HG02973 (cell line): ENCODE data around the gene NSUN7.

Experiments
- ATAC-seq: cut with Tn5 transposase; IDR thresholded peaks from one replicate; pipeline ENCODE4 v1.9.1; 2021; ENCODE audit warnings: moderate library complexity; ENCODE audit not compliant: unreplicated experiment

The NSUN7 gene

GRCh38 chr4:40736910-40737309 is 12.8 kb upstream of the NSUN7 start:
- ATAC-seq = no peak

DNA sequence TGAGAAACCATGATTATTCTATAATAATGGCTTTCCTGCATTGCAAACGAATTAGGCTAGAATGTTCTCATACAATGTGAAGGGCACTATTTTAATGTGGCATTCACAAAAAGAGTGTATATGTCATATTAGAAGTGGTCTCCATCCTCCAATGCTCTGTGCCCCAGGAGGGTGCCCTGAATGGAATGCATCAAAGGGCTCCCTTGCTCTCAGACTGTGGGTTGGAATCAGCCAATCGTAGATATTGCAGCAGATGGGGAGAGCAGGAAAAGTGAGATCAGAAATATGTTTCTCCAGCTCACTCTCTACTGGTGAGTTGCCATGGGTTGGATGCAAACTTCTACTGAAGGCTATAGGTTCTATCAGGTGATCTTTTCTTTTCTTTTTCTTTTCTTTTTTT is 11.9 kb upstream of the NSUN7 start:
- no peak for ATAC-seq

DNA sequence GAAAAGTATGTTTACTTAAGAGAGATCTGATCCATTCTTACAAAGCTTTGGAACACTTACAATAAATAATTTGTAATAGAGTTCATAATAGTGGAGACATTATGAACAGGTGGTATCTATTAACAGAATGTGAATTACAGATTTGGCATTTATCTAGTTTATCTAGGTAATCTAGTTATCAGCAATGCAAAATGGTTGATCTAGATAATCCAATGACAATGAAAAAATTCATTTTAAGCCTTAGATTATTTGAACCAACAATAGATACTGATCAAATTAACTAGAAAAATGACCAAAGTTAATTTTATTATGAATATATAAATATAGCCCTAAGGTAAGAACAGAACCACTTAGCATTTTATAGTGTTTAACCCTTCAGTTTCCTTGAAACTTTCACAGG is 10.4 kb upstream of the NSUN7 start:
- no peak for ATAC-seq

DNA sequence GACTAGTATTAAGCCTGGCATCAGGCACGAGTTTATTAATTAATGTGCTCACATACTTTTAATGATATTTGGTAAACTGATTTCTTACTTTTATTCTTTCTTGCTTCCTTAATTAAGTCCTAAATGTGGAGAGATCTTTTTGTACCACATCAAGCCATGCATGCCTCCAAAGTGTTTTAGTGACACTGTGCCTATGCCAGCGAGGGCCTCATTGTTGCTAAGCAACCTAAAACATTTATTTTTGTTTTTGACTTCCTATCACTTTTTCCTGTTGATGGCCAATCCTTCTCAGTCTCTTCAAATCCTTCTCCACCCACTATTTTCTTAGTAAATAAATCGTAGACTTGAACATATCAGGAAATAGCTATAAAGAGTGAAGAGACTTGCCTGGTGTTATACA is 5.5 kb upstream of the NSUN7 start:
- no peak for ATAC-seq

GRCh38 chr4:40745285-40745984 is 4.3 kb upstream of the NSUN7 start:
- no peak for ATAC-seq

DNA sequence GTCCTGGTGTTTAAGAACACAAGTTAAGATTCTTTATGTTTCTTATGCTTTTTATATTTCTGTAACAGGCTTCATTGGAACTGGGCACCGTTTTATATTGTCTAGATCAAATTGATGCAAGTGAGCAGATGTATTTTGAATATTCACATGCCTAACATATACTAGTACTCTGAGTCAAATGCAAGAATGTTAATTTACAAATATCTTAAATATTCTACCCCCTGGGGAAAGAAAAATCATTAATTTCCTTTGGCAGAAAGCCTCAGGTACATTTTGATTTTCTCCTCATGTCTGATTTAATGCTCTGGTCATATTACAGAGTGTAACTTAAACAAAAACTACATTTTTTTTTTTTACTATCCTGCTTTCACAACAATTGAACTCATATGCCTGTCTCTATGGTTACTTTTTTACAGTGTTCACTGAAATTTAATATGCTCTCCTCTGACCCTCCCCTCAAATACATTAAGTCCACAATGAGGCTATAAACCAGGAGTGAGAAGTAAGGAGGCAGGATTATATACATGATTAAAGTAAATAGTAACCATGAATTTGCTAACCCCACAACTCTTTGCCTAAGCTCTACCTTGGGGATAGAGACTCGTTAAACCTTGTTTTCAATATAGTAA is 2.4 kb upstream of the NSUN7 start:
- ATAC-seq = no peak

- no peak for ATAC-seq
These were observed 905 bp downstream of the NSUN7 start for GRCh38 chr4:40750461-40751258.

GRCh38 chr4:40755616-40756015 is 5.9 kb downstream of the NSUN7 start:
- no peak for ATAC-seq

DNA sequence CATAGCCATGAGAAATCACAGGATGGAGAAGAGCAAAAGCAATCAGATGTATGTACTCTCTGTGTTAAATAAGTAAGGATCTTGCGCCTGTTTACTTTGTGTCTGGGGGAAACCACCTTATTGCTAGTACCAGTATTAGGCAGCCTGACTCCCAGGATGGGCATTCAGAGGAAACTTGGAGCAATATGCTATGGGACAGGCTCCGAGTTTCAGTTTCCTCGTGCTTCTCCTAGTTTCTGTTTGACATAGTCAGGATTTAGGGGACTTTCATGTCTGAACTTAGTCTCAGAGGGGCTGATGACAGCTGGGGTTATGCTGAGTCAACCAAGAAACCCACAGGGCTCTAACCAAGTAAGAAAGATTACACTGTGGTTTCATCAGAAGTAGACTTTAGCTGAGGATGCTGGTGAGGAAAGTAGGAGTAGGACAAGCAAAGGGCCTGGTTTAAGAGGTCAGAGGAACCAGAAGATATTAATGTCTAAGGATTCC is 13.5 kb downstream of the NSUN7 start:
- peak; percentile 98 for ATAC-seq

DNA sequence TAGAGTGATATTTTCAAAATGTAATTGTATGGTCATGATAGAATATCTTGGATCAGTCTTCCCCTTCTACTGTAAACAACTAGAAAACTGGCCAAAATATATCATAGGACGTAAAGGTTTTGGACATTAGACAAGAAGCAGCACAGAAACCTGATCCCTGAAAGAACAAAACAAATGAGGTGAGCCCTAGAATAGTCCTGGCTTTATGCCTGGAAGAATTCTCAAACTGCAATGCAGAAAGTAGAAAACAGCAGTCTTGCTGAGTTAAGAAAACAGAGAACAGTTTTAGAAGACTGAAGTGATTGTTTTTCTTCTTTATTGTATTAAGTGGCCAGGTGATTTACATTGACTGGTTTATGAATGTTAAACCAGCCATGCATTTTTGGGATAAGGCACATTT is 19.5 kb downstream of the NSUN7 start:
- ATAC-seq = no peak

- ATAC-seq = no peak
These were observed 28.3 kb downstream of the NSUN7 start for GRCh38 chr4:40778090-40778489.

GRCh38 chr4:40782876-40783275 is 33.1 kb downstream of the NSUN7 start:
- no peak for ATAC-seq

DNA sequence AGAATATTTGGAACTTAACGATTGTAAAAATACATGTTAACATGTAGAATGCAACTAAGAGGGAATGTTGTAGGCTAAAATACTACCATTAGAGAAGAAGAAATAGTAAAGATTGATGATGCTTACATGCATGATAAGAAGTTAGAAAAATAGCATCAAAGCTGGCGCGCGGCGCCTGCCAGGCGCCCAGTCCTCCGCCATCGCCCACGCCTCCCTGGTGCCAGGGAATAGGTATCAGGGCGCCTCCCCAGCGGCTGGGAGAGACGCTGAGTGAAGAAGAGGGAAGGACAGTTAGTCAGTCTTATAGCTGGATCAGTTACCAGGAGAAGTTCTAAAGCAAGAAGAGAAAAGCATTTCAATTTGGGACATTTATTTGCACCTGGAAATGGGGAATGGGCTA is 36.0 kb downstream of the NSUN7 start:
- no peak for ATAC-seq

DNA sequence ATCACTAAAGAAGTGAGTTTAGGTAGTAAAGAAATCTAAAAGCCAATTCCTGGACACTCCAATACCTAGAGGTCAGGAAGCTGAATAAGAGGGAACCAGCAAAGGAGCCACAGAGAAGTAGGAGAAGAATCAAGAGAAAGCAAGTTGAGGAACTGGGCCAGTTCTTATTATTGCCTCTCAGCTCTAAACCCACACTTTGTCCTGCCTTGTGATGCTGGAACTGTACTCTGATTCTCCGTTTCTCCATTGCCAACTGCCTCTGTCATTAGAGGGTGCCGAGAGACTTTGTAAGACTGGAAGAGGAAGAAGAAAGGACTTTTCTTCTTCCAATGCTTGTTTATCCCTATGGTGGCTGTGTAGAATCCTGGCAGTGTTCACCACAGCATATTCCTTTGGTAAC is 38.6 kb downstream of the NSUN7 start:
- ATAC-seq = no peak

- ATAC-seq = no peak
These were observed 39.3 kb downstream of the NSUN7 start for GRCh38 chr4:40789031-40789430.

DNA sequence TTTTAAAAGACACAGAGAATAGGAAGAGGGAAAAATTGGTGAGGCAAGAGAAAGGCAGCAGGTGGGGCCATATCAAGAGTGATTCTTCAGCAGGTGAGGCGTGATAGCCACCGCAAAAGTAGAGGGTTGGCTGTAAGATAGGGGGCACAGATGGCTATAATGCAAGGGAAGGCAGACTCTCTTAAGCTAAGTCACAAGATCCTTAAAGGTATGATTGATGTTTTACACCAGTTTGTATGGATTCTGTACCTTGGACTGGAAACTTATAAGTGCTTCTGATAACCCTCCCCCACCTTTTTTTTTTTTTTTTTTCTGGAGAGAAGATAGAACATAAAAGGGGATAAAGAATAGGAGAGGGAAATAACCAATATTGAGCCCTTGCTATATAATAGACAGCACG is 40.0 kb downstream of the NSUN7 start:
- no peak for ATAC-seq

GRCh38 chr4:40800064-40800463 is 50.3 kb downstream of the NSUN7 start:
- peak; percentile 73 for ATAC-seq

DNA sequence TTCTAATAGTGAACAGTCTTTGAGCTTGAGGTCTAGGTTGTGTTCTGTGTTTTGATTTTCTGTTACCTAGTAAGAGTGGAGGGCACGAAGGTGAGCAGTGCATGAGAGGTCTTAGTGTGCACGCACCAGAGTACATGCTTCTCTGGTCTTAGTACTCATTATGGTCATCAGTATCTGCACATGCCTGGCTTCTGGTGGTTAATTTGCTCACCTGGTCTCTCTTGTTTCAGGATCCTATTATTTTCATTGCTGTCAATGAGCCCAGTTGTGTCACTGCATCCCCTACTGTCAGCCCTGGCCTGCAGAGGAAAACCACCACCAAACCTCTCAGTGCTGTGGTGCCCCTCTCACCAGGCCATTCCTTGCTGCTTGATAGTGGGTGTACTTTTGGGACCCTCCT is 54.8 kb downstream of the NSUN7 start:
- ATAC-seq = no peak

- ATAC-seq = no peak
These were observed 59.2 kb downstream of the NSUN7 start for GRCh38 chr4:40808926-40809457.

DNA sequence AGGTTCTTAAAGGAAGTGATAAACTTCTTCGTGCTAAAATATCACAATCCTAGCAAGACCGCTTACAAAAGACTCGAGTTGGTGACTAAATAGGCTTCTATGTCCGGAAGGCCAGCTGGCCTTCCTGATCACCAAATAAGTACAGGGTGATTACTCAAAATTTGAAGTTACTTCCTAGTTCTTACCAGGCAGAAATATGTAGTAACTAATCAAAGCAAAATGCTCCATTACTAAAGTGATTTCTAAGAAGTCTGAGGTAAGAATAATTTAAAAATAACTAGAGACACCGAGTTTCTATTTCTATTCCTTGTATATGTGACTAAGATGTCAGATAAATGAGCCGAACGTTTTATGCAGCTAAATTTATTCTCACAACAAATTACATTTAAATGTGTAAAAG is 62.2 kb downstream of the NSUN7 start:
- ATAC-seq = no peak

- ATAC-seq = no peak
These were observed 62.6 kb downstream of the NSUN7 start for GRCh38 chr4:40812386-40812785.

DNA sequence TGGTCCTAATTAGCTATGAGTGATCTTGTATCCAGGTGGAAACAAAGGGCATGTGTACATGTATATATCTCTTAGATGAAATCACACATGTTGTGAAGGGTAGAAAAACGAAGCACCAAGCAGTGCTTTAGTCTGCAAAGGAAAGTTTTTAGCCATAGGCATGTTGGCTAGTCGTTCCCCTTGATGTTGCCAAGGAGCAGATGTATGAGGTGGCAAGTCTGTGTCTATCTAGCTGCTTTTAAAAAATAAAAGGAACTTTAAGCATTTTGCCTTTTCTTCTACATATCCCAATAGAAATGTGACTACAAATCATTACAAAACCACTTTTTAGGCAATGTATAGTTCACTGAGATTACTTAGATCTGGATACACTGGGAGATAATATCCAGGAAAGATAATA is 63.1 kb downstream of the NSUN7 start:
- no peak for ATAC-seq
